Cardiac fibroblast (primary cell): Measurements from ENCODE around the gene ZNF746.
A peak's percentile ranks its signal among the peaks of the same experiment; 100 is the strongest.

ENCODE experiments used
- DNase-seq, 2 donors: peaks; one replicate each; pipeline versions ENCODE4 v3.0.0 to v3.0.0-alpha.2; 2010; ENCODE audit warnings: low read depth in 2 of 2
- H3K4me3 ChIP-seq, 2 donors: replicated peaks in 1 of 2; 1 replicate in 1 of 2; 2 replicates in 1 of 2; pipeline ENCODE4 v1.5.1; 2011; ENCODE audit warnings: low read depth in 2 of 2, low read length in 2 of 2, mild to moderate bottlenecking in 2 of 2, moderate library complexity in 1 of 2
- TF ChIP-seq, protein P1 (sequence below): IDR thresholded peaks from one replicate; pipeline ENCODE4 v1.5.1; 2011; ENCODE audit warnings: low read depth, mild to moderate bottlenecking, low read length, inconsistent platforms

ZNF746 gene

DNA sequence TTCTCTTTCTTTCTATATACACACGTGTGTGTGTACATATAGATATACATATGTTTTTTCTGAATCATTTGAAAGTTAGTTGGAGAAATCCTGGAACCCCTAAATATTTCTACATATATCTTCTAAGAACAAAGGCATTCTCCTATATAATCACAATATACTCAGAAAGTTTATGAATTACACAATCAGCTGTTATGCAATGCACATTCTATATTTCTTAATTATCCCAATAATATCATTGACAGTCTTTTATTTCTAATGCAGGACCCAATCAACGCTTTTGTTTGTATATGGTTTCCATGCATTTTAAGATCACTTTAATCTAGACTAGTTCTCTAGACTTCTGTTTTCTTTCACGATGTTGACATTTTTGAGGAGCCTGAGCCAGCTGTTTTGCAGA lies 27.7 kb upstream of the ZNF746 start:
- TF ChIP-seq, protein P1, sequence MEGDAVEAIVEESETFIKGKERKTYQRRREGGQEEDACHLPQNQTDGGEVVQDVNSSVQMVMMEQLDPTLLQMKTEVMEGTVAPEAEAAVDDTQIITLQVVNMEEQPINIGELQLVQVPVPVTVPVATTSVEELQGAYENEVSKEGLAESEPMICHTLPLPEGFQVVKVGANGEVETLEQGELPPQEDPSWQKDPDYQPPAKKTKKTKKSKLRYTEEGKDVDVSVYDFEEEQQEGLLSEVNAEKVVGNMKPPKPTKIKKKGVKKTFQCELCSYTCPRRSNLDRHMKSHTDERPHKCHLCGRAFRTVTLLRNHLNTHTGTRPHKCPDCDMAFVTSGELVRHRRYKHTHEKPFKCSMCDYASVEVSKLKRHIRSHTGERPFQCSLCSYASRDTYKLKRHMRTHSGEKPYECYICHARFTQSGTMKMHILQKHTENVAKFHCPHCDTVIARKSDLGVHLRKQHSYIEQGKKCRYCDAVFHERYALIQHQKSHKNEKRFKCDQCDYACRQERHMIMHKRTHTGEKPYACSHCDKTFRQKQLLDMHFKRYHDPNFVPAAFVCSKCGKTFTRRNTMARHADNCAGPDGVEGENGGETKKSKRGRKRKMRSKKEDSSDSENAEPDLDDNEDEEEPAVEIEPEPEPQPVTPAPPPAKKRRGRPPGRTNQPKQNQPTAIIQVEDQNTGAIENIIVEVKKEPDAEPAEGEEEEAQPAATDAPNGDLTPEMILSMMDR: no peak
- no peak for DNase-seq
- no peak overlapping the region for H3K4me3 ChIP-seq

DNA sequence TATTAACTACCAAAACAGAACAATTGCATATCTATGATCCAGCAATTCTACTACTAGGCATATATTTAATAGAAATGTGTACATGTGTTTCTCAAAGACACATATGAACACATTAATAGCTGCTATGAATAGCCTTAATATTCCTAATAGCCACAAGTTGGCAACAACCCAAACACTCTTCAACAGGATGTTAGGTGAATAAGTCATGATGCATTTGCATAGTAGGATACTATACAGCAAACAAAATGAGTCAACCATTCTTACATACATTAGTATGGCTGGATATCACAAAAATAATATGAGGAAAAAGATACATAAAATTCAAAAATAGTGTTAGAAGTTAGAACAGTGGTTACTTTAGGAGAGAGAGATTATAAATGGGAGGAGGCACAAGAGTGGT lies 26.8 kb upstream of the ZNF746 start:
- DNase-seq: peak in 1 of 2 donors; percentile 12
- no peak overlapping the region for H3K4me3 ChIP-seq
- TF ChIP-seq, protein P1: no peak

DNA sequence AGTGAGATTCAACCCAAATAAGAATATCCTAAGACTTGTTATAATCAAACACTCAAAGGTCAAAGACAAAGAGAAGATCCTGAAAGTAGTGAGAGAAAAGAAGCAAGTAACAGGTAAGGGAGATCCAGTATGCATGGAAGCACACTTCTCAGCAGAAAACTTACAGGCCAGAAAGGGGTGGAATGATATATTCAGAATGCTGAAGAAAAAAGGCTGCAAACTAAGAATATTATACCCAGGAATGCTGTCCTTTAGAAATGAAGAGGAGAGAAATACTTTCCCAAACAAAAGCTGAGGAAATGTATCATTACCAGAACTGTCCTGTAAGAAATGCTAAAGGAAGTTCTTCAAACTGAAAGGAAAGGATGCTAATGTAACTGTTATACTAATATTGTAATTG lies 12.6 kb upstream of the ZNF746 start:
- no peak for DNase-seq
- TF ChIP-seq, protein P1: no peak
- H3K4me3 ChIP-seq: no peak overlapping the region

DNA sequence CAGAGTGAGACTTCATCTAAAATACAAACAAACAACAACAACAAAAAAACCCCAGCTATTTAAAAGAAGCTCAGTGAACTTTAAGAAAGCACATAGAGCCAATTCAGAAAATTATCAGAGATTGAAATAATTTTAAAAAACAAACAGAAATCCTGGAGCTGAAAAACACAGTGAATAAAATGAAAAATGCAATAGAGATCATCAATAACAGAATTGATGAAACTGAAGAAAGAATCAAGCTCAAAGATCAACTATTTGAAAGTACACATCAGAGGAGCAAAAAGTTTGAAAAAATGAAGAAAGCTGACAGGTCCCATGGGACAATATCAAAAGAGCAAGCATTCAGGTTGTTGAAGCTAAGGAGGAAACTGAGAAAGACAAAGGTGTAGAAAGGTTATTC lies 12.2 kb upstream of the ZNF746 start:
- TF ChIP-seq, protein P1: no peak
- H3K4me3 ChIP-seq: no peak overlapping the region
- no peak for DNase-seq

DNA sequence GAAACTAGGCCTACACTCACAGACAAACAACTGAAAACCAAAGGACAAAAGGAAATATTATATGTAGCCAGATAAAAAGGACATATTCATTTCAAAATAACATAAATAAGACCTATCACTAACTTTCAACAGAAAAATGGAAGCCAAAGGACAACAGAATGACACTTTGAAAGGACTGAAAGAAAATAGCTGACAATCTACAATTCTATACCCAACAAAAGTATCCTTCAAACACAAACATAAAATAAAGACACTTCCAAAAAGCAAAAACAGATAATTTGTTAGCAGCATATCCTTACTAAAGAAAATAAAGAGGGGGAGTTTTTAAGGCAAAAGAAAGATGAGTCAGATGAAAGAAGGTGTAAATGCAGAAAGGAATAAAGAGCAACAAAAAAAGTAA lies 7.9 kb upstream of the ZNF746 start:
- DNase-seq: no peak
- TF ChIP-seq, protein P1: no peak

DNA sequence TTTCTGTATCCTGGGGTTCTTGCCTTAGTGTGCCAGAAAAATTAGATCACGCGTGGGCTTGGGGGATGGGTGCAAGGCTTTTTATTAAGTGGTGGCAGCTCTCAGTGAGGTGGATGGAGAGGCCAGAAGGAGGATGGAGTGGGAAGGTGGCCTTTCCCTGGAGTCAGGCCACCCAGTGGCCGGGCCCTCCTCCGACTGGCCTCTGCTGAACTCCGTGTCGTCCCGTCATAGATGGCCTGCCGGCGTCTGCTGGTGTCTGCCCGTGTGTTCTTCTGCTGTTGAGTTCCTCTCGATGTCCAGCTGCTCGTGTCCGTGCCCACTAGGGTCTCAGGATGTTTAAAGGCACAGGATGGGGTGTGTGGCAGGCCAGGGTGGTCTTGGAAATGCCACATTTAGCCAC lies 4.0 kb upstream of the ZNF746 start:
- no peak overlapping the region for H3K4me3 ChIP-seq
- TF ChIP-seq, protein P1: no peak

More for the DNA sequence above, 7.9 kb upstream of the ZNF746 start:
- no peak overlapping the region for H3K4me3 ChIP-seq

DNA sequence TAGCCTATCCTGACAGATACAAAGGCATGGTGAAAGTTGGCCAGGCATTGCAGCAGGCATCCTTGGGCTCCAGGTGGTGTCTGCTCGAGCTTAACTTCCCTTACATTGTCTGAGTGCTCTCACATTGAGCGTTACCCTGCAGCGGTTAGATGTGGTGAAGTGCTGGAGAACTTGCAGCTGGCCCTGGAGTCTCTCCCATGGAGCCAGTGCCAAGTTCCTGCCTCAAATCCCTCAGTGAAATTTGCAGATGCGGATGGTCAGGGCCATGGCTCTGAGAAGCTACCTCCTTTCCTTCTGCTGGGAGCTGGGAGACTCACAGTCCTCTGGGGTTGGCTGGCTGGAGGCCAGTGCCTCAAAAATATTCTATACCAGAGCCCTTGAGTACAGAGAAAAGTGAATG lies 3.3 kb upstream of the ZNF746 start:
- DNase-seq: peak; percentile 26 to 77
- no peak overlapping the region for H3K4me3 ChIP-seq
- TF ChIP-seq, protein P1: no peak

More for the DNA sequence above, 4.0 kb upstream of the ZNF746 start:
- DNase-seq: no peak
